IPS DF 6.9 (cell line): Measurements from ENCODE around the gene TMEM41A.
"Not testable (repeated sequence)": the region's sequence is repeated elsewhere in the genome, so short reads cannot be mapped to it uniquely, and the experiment has no call there.

Experiments
- DNase-seq: peaks from one replicate; pipeline ENCODE4 v3.0.0-alpha.2; 2013; ENCODE audit warnings: low read depth, low spot score
- H3K27ac ChIP-seq: one replicate; pipeline ENCODE4 v1.5.1; 2013; ENCODE audit warnings: low read length, control low read depth
- H3K27me3 ChIP-seq: 2 replicates; pipeline ENCODE4 v1.6.1; 2013; ENCODE audit warnings: mild to moderate bottlenecking, low read length; ENCODE audit not compliant: control insufficient read depth, insufficient read depth
- H3K36me3 ChIP-seq: 2 replicates; pipeline ENCODE4 v1.6.1; 2013; ENCODE audit warnings: low read length; ENCODE audit not compliant: control insufficient read depth, insufficient read depth
- H3K4me1 ChIP-seq: 2 replicates; pipeline ENCODE4 v1.6.1; 2013; ENCODE audit warnings: low read length; ENCODE audit not compliant: control insufficient read depth, insufficient read depth
- H3K4me3 ChIP-seq: 2 replicates; pipeline ENCODE4 v1.5.1; 2013; ENCODE audit warnings: mild to moderate bottlenecking, low read length
- H3K9me3 ChIP-seq: 2 replicates; pipeline ENCODE4 v1.6.1; 2013; ENCODE audit warnings: low read length, inconsistent platforms; ENCODE audit not compliant: control insufficient read depth, insufficient read depth
- WGBS: extraction: QIAGEN DNeasy Blood & Tissue Kit; methylation state at CpG from one replicate; pipeline ENCODE4 v1.1.7; 2013; ENCODE audit warnings: mixed read lengths, missing lambda C conversion rate; ENCODE audit not compliant: insufficient read length, insufficient coverage; 5-methylcytosine and 5-hydroxymethylcytosine counted together

The TMEM41A gene

GRCh38 chr3:185465471-185465870 lies 33.4 kb downstream of the TMEM41A start:
- Histone ChIP-seq H3K4me1 (no peaks in the 10 kb centered on the region), H3K36me3 (no peaks in the 10 kb centered on the region), H3K9me3 (no peaks in the 10 kb centered on the region), H3K27ac (no peak overlapping the region), H3K27me3 (no peaks in the 10 kb centered on the region; the same call in 1 of the 2 replicates), H3K4me3 (no peak overlapping the region)
- no CpG with 5 or more reads among the region's 9 CpGs for WGBS
- no peak for DNase-seq

- WGBS = no CpG with 5 or more reads among the region's 6 CpGs
- no peak for DNase-seq
- Histone ChIP-seq H3K4me3 (no peak overlapping the region), H3K9me3 (no peaks in the 10 kb centered on the region), H3K27me3 (no peaks in the 10 kb centered on the region; the same call in 1 of the 2 replicates), H3K4me1 (no peaks in the 10 kb centered on the region), H3K27ac (no peak overlapping the region), H3K36me3 (no peaks in the 10 kb centered on the region)
Observed at GRCh38 chr3:185460719-185461350, 38.0 kb downstream of the TMEM41A start.

- no peaks in the 10 kb centered on the region for H3K36me3 ChIP-seq
- H3K27me3 ChIP-seq = no peaks in the 10 kb centered on the region; the same call in 1 of the 2 replicates
Observed at GRCh38 chr3:185460309-185460708, 38.5 kb downstream of the TMEM41A start.

GRCh38 chr3:185457376-185457775 lies 41.5 kb downstream of the TMEM41A start:
- DNase-seq = no peak
- Histone ChIP-seq H3K27me3 (no peaks in the 10 kb centered on the region), H3K27ac (no peak overlapping the region), H3K4me1 (no peaks in the 10 kb centered on the region), H3K9me3 (no peaks in the 10 kb centered on the region), H3K36me3 (no peaks in the 10 kb centered on the region), H3K4me3 (no peak overlapping the region)
- WGBS = no CpG with 5 or more reads among the region's 2 CpGs

More at GRCh38 chr3:185460309-185460708, 38.5 kb downstream of the TMEM41A start:
- H3K9me3 ChIP-seq = no peaks in the 10 kb centered on the region
- no peaks in the 10 kb centered on the region for H3K4me1 ChIP-seq
- WGBS = no CpG with 5 or more reads among the region's 5 CpGs
- no peak overlapping the region for H3K27ac ChIP-seq
- no peak for DNase-seq
- no peak overlapping the region for H3K4me3 ChIP-seq

- no CpG with 5 or more reads among the region's 8 CpGs for WGBS
- not testable (repeated sequence) for H3K27ac ChIP-seq, H3K9me3 ChIP-seq, DNase-seq, H3K4me1 ChIP-seq, H3K36me3 ChIP-seq, H3K4me3 ChIP-seq, H3K27me3 ChIP-seq
Observed at GRCh38 chr3:185451432-185451831, 47.4 kb downstream of the TMEM41A start.

GRCh38 chr3:185448107-185448506 lies 50.7 kb downstream of the TMEM41A start:
- H3K36me3 ChIP-seq = no peaks in the 10 kb centered on the region
- H3K27ac ChIP-seq = no peak overlapping the region
- no peaks in the 10 kb centered on the region for H3K9me3 ChIP-seq
- H3K4me3 ChIP-seq = no peak overlapping the region
- no peaks in the 10 kb centered on the region for H3K27me3 ChIP-seq
- DNase-seq = no peak
- no peaks in the 10 kb centered on the region for H3K4me1 ChIP-seq

GRCh38 chr3:185444329-185444728 lies 54.5 kb downstream of the TMEM41A start:
- WGBS = no CpG with 5 or more reads among the region's 2 CpGs
- no peaks in the 10 kb centered on the region for H3K27me3 ChIP-seq
- no peaks in the 10 kb centered on the region for H3K4me1 ChIP-seq
- no peak overlapping the region for H3K27ac ChIP-seq
- H3K4me3 ChIP-seq = no peak overlapping the region
- no peak for DNase-seq
- no peaks in the 10 kb centered on the region for H3K36me3 ChIP-seq
- H3K9me3 ChIP-seq = no peaks in the 10 kb centered on the region

GRCh38 chr3:185442031-185442430 lies 56.8 kb downstream of the TMEM41A start:
- 100% methylated on average over 1 of the region's 6 CpGs for WGBS

GRCh38 chr3:185439745-185440466 lies 58.9 kb downstream of the TMEM41A start:
- Histone ChIP-seq H3K9me3 (no peaks in the 10 kb centered on the region), H3K36me3 (no peaks in the 10 kb centered on the region), H3K27ac (no peak overlapping the region), H3K4me1 (no peaks in the 10 kb centered on the region), H3K4me3 (no peak overlapping the region), H3K27me3 (no peaks in the 10 kb centered on the region)
- no peak for DNase-seq
- no CpG with 5 or more reads among the region's 7 CpGs for WGBS

More at GRCh38 chr3:185442031-185442430, 56.8 kb downstream of the TMEM41A start:
- DNase-seq = no peak
- H3K27ac ChIP-seq = no peak overlapping the region
- no peaks in the 10 kb centered on the region for H3K36me3 ChIP-seq
- no peak overlapping the region for H3K4me3 ChIP-seq
- no peaks in the 10 kb centered on the region for H3K27me3 ChIP-seq
- H3K4me1 ChIP-seq = no peaks in the 10 kb centered on the region
- no peaks in the 10 kb centered on the region for H3K9me3 ChIP-seq
